GM21526 (cell line): Measurements from ENCODE around the gene DSC3.
"Not testable (repeated sequence)": the region's sequence is repeated elsewhere in the genome, so short reads cannot be mapped to it uniquely, and the experiment has no call there.

ENCODE experiments used
- ATAC-seq: cut with Tn5 transposase; IDR thresholded peaks from one replicate; pipeline ENCODE4 v1.9.1; 2021; ENCODE audit warnings: moderate library complexity; ENCODE audit not compliant: unreplicated experiment, low FRiP score

The DSC3 gene

GRCh38 chr18:30982285-30982992, 60.1 kb downstream of the DSC3 start:
- no peak for ATAC-seq

GRCh38 chr18:30978091-30978490, 64.5 kb downstream of the DSC3 start:
- not testable (repeated sequence) for ATAC-seq

GRCh38 chr18:30971338-30971956, 71.1 kb downstream of the DSC3 start:
- peak; percentile 65 for ATAC-seq

GRCh38 chr18:30970196-30970816, 72.2 kb downstream of the DSC3 start:
- no peak for ATAC-seq

- no peak for ATAC-seq
Observed at GRCh38 chr18:30969670-30970170, 72.8 kb downstream of the DSC3 start.

- ATAC-seq: no peak
Observed at GRCh38 chr18:30967701-30968100, 74.8 kb downstream of the DSC3 start.

GRCh38 chr18:30965237-30965636, 77.3 kb downstream of the DSC3 start:
- no peak for ATAC-seq

- ATAC-seq: no peak
Observed at GRCh38 chr18:30960661-30961060, 81.9 kb downstream of the DSC3 start.

- no peak for ATAC-seq
Observed at GRCh38 chr18:30957066-30957465, 85.5 kb downstream of the DSC3 start.

GRCh38 chr18:30954262-30954661, 88.3 kb downstream of the DSC3 start:
- ATAC-seq: no peak

- ATAC-seq: no peak
Observed at GRCh38 chr18:30945761-30946160, 96.8 kb downstream of the DSC3 start.

GRCh38 chr18:30944773-30945417, 97.6 kb downstream of the DSC3 start:
- no peak for ATAC-seq

- ATAC-seq: no peak
Observed at GRCh38 chr18:30940952-30941539, 101.5 kb downstream of the DSC3 start.
